ENCODE results near the gene SLC6A18.

DNA sequence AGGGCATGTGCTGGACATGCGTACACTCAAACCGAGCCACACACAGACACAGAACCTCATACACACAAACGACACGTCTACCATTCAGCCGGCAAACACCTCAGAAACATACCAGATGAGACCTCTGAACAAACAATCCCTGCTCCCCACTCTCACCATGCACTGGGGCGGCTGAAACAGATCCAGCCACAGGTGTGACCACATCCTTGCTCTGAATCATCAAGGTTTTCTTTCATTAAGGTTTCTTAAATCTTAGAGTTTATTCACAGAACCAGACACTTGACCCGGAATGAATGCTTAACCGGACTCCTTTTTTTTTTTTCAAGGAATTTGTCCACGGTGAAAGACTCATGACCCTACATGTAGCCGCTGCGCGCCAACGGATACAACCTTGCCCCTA lies 43.5 kb downstream of the SLC6A18 start:
- no peak for TF ChIP-seq CTCF (conservative IDR thresholded peaks at IDR 0.05; ENCODE audit: low read depth, low read length)
- TF ChIP-seq POLR2A (IDR thresholded peaks at IDR 0.05; ENCODE audit: low read depth, low read length), result no peak
- TF ChIP-seq FOS (IDR thresholded peaks at IDR 0.05; ENCODE audit: low read depth, low read length), result no peak
